Kidney (tissue), 14 donors: ENCODE measurements around the gene FGF12. TPM values are rescaled to one million over a fixed set of nuclear protein-coding genes. Genes with fewer than 3 reads are reported as not detected.

Experiments used
- DNase-seq, 5 donors: peaks; one replicate each; pipeline ENCODE4 v3.0.0-alpha.2; 2013 to 2020
- FAIRE-seq: peaks from 2 replicates; lab custom pipeline; 2012; peaks lifted over from hg19 to GRCh38; lab: Jason Lieb, UNC
- H3K27ac ChIP-seq, 2 donors: one replicate each; pipeline ENCODE4 v1.7.0; 2013; ENCODE audit warnings: low read depth in 2 of 2, low read length in 2 of 2, inconsistent platforms in 1 of 2
- H3K27me3 ChIP-seq: one replicate; pipeline ENCODE4 v1.7.1; 2013; ENCODE audit warnings: low read length, inconsistent platforms; ENCODE audit not compliant: control insufficient read depth, insufficient read depth
- H3K36me3 ChIP-seq, 3 donors: one replicate each; pipeline versions ENCODE4 v1.7.0 to v1.7.1; 2013; ENCODE audit warnings: low read length in 3 of 3, control low read depth in 1 of 3, inconsistent platforms in 1 of 3; ENCODE audit not compliant: insufficient read depth in 3 of 3, control insufficient read depth in 2 of 3
- H3K4me1 ChIP-seq, 3 donors: one replicate each; pipeline versions ENCODE4 v1.7.0 to v1.7.1; 2013; ENCODE audit warnings: low read length in 3 of 3, inconsistent platforms in 1 of 3, low read depth in 1 of 3; ENCODE audit not compliant: control insufficient read depth in 2 of 3, insufficient read depth in 2 of 3
- H3K4me3 ChIP-seq, 3 donors: one replicate each; pipeline versions ENCODE4 v1.7.0 to v1.8.1; 2013; ENCODE audit warnings: low read length in 3 of 3, control low read depth in 1 of 3, inconsistent platforms in 1 of 3
- H3K9ac ChIP-seq, 3 donors: one replicate each; pipeline versions ENCODE4 v1.7.0 to v1.7.1; 2013; ENCODE audit warnings: low read length in 3 of 3, control low read depth in 1 of 3, inconsistent platforms in 1 of 3
- H3K9me3 ChIP-seq, 3 donors: one replicate each; pipeline versions ENCODE4 v1.7.0 to v1.7.1; 2013; ENCODE audit warnings: low read length in 3 of 3, control low read depth in 1 of 3, inconsistent platforms in 1 of 3; ENCODE audit not compliant: control insufficient read depth in 2 of 3, insufficient read depth in 1 of 3
- CTCF ChIP-seq: IDR thresholded peaks from 3 replicates; pipeline ENCODE4 v1.5.1; 2012; ENCODE audit warnings: mild to moderate bottlenecking, moderate library complexity, borderline replicate concordance; ENCODE audit not compliant: insufficient read depth; ENCODE audit errors: extremely low read depth
- intact Hi-C: fragments of 100-400 bp; cut with DNase I; formaldehyde crosslinking; loops from one replicate; pipeline ENCODE4 v1.11.1; 2022
- polyA plus RNA-seq: library from polyadenylated mRNA; stranded (reverse); fragments of 350-450 nt; fragmentation: Illumina TruSeq; extraction: RNeasy Lipid Tissue Mini Kit (QIAGEN cat#74804); gene quantifications from one replicate; pipeline ENCODE4 v1.2.3, GENCODE V29; 2014; ENCODE audit warnings: low read depth, low replicate concordance; ENCODE audit not compliant: insufficient read depth
- total RNA-seq: library from RNA; stranded (reverse); fragmentation: NEBNext Ultra II Directional; extraction: Animal tissue kit (Norgen Biotek cat#: 25700); gene quantifications from one replicate; pipeline ENCODE4 v1.2.1, GENCODE V29; 2021
- donor health status: control.
- donor health status: control.
- donor health status: control.
- donor health status: control.
- donor health status: control.
- donor health status: DM: yes; HTN: yes; CAD: no.
- donor health status: Normal renal cell carcinoma (clear cell type).

FGF12 gene
- total and polyA plus RNA-seq, 2 donors from 2014 or later, result 1.8 to 3.7 TPM

- H3K9ac ChIP-seq, result no peak overlapping the region
- no peak for TF ChIP-seq CTCF
- intact Hi-C loops, result no loop called here
- H3K9me3 ChIP-seq, result no peaks in the 10 kb centered on the region
- no peaks in the 10 kb centered on the region for H3K36me3 ChIP-seq
- H3K4me1 ChIP-seq, result no peaks in the 10 kb centered on the region
- FAIRE-seq (no peak), DNase-seq (no peak)
- no peaks in the 10 kb centered on the region for H3K27me3 ChIP-seq
- no peak overlapping the region for H3K4me3 ChIP-seq
- no peak overlapping the region for H3K27ac ChIP-seq
These were observed 331.8 kb downstream of the FGF12 start for GRCh38 chr3:192395506-192395905.

GRCh38 chr3:192392986-192393385, 334.4 kb downstream of the FGF12 start:
- no peak for FAIRE-seq
- no peak overlapping the region for H3K4me3 ChIP-seq
- no peaks in the 10 kb centered on the region for H3K36me3 ChIP-seq
- no peak overlapping the region for H3K27ac ChIP-seq
- no peaks in the 10 kb centered on the region for H3K27me3 ChIP-seq
- TF ChIP-seq CTCF, result no peak
- no peak overlapping the region for H3K9ac ChIP-seq
- no peak for DNase-seq
- no peaks in the 10 kb centered on the region for H3K9me3 ChIP-seq
- intact Hi-C loops, result no loop called here
- no peaks in the 10 kb centered on the region for H3K4me1 ChIP-seq

- FAIRE-seq, result no peak
- H3K27me3 ChIP-seq, result no peaks in the 10 kb centered on the region
- no peaks in the 10 kb centered on the region for H3K36me3 ChIP-seq
- no peaks in the 10 kb centered on the region for H3K4me1 ChIP-seq
- DNase-seq, result no peak
- H3K9me3 ChIP-seq, result no peaks in the 10 kb centered on the region
- no peak overlapping the region for H3K4me3 ChIP-seq
- intact Hi-C loops, result no loop called here
- no peak for TF ChIP-seq CTCF
- no peak overlapping the region for H3K9ac ChIP-seq
- no peak overlapping the region for H3K27ac ChIP-seq
These were observed 344.5 kb downstream of the FGF12 start for GRCh38 chr3:192382861-192383260.

GRCh38 chr3:192373586-192373985, 353.8 kb downstream of the FGF12 start:
- DNase-seq (no peak), FAIRE-seq (no peak)
- Histone ChIP-seq H3K9ac (no peak overlapping the region), H3K27ac (no peak overlapping the region), H3K4me1 (no peaks in the 10 kb centered on the region), H3K9me3 (no peaks in the 10 kb centered on the region), H3K27me3 (no peaks in the 10 kb centered on the region), H3K36me3 (no peaks in the 10 kb centered on the region), H3K4me3 (no peak overlapping the region)
- TF ChIP-seq CTCF, result no peak
- intact Hi-C loops, result no loop called here
